Tibial artery (tissue), 4 donors: ENCODE measurements around the gene KL.

Experiments used
- DNase-seq, 2 donors: peaks; one replicate each; pipeline ENCODE4 v3.0.0-alpha.2; 2019
- H3K27ac ChIP-seq, 2 donors: fragments of 200-600 bp; sonication (generic) in 1 of 2; 1 replicate in 1 of 2; 2 replicates in 1 of 2; pipeline ENCODE4 v1.5.1; 2018 to 2019; ENCODE audit warnings: mild to moderate bottlenecking in 1 of 2
- H3K27me3 ChIP-seq, 2 donors: fragments of 200-600 bp; sonication (generic) in 1 of 2; one replicate each; pipeline versions ENCODE4 v1.5.1 to v1.6.0; 2016 to 2019
- H3K36me3 ChIP-seq, 3 donors: fragments of 200-600 bp; sonication (generic) in 2 of 3; one replicate each; pipeline ENCODE4 v1.5.1; 2016 to 2019; ENCODE audit warnings: mild to moderate bottlenecking in 2 of 3
- H3K4me1 ChIP-seq, 4 donors: fragments of 200-600 bp; sonication (generic) in 2 of 4; 1 replicate in 3 of 4; 2 replicates in 1 of 4; pipeline ENCODE4 v1.5.1; 2016 to 2019
- H3K4me3 ChIP-seq, 2 donors: fragments of 200-600 bp; sonication (generic) in 1 of 2; 1 replicate in 1 of 2; 2 replicates in 1 of 2; pipeline ENCODE4 v1.5.1; 2018 to 2019; ENCODE audit warnings: mild to moderate bottlenecking in 2 of 2
- H3K9me3 ChIP-seq, 3 donors: fragments of 200-600 bp; sonication (generic) in 1 of 3; one replicate each; pipeline ENCODE4 v1.5.1; 2016 to 2019
- intact Hi-C: fragments of 100-400 bp; cut with DNase I; formaldehyde crosslinking; loops from one replicate; pipeline ENCODE4 v1.15.0; 2023; ENCODE audit warnings: low total_unique reads
- TF ChIP-seq, protein P1 (sequence below), 2 experiments: fragments of 200-600 bp in 1 of 2; fragments of 450-650 bp in 1 of 2; IDR thresholded peaks; one replicate each; pipeline ENCODE4 v1.5.1; 2017 to 2019; ENCODE audit warnings: antibody characterized with exemption in 2 of 2, mild to moderate bottlenecking in 1 of 2, moderate library complexity in 1 of 2

The KL gene

DNA sequence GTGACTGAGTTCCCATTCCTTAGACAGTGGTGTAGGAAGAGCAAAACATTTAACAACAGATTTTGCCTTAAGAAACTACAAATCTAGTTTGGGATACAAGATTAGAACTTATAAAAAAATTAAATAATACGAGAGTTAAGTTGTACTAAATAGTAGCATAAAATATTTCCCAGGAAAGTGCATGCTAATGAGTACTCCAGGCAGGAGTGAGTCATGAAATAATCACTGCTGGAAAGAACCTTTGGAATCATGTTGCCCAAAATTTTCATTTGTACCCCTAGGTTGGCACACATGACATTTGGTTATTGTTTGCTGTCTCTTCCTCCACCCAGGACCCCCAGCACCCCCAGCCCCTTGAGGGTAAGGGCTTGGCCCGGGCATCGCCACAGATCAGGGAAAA lies 26.3 kb upstream of the KL start:
- no peak overlapping the region for H3K27ac ChIP-seq
- no peak overlapping the region for H3K4me3 ChIP-seq
- no peaks in the 10 kb centered on the region for H3K9me3 ChIP-seq
- H3K4me1 ChIP-seq = no peaks in the 10 kb centered on the region
- intact Hi-C loops = no loop called here
- TF ChIP-seq, protein P1, sequence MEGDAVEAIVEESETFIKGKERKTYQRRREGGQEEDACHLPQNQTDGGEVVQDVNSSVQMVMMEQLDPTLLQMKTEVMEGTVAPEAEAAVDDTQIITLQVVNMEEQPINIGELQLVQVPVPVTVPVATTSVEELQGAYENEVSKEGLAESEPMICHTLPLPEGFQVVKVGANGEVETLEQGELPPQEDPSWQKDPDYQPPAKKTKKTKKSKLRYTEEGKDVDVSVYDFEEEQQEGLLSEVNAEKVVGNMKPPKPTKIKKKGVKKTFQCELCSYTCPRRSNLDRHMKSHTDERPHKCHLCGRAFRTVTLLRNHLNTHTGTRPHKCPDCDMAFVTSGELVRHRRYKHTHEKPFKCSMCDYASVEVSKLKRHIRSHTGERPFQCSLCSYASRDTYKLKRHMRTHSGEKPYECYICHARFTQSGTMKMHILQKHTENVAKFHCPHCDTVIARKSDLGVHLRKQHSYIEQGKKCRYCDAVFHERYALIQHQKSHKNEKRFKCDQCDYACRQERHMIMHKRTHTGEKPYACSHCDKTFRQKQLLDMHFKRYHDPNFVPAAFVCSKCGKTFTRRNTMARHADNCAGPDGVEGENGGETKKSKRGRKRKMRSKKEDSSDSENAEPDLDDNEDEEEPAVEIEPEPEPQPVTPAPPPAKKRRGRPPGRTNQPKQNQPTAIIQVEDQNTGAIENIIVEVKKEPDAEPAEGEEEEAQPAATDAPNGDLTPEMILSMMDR (IDR thresholded peaks at IDR 0.05) = no peak
- H3K36me3 ChIP-seq = no peaks in the 10 kb centered on the region
- peaks cover 0 to 3% of the 10 kb centered on the region in 2 donors for H3K27me3 ChIP-seq
- no peak for DNase-seq

DNA sequence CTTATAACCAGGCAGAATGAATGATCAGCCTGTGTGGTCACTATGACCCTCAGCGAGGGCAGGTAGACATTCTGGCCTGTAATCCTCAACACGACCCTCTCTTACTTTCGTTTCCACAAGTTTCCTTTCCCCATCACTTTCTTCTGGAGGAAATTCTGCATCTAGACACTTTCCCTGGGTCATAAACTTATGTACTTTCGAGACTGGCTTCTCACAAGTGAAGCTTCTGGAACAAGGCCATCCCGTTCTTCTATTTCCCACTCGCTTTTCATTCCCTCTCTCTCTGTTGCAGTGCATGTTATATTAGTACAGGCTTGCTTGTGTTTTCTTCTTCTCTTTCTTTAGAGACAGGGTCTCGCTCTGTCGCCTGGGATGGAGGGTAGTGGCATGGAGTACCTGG lies 23.1 kb upstream of the KL start:
- H3K36me3 ChIP-seq = no peaks in the 10 kb centered on the region
- no peak overlapping the region for H3K4me3 ChIP-seq
- H3K4me1 ChIP-seq = no peaks in the 10 kb centered on the region
- H3K27me3 ChIP-seq = no peaks in the 10 kb centered on the region
- intact Hi-C loops = no loop called here
- no peaks in the 10 kb centered on the region for H3K9me3 ChIP-seq
- TF ChIP-seq, protein P1 (IDR thresholded peaks at IDR 0.05) = no peak
- H3K27ac ChIP-seq = no peak overlapping the region
- no peak for DNase-seq

DNA sequence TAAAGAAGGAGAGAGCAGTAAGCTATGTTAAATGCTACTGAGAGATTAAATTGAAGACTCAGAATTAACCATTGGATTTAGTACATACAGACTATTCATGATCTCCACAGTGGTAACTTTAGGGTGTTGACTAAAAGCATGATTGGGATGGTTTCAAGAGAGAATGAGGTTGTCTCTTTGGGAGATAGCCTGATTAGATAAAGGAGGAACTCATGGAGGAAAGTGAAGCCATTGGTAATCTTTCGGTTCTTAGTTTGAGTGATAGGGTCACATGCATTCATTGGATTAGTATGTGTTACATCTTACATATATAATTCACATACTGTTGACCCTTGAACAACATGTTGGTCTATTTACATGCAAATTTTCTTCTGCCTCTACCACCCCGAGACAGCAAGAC lies 18.8 kb upstream of the KL start:
- Histone ChIP-seq H3K4me1 (no peaks in the 10 kb centered on the region), H3K27me3 (no peaks in the 10 kb centered on the region), H3K27ac (no peak overlapping the region), H3K9me3 (no peaks in the 10 kb centered on the region), H3K36me3 (no peaks in the 10 kb centered on the region), H3K4me3 (no peak overlapping the region)
- TF ChIP-seq, protein P1 (IDR thresholded peaks at IDR 0.05) = no peak
- DNase-seq = no peak
- intact Hi-C loops = no loop called here

DNA sequence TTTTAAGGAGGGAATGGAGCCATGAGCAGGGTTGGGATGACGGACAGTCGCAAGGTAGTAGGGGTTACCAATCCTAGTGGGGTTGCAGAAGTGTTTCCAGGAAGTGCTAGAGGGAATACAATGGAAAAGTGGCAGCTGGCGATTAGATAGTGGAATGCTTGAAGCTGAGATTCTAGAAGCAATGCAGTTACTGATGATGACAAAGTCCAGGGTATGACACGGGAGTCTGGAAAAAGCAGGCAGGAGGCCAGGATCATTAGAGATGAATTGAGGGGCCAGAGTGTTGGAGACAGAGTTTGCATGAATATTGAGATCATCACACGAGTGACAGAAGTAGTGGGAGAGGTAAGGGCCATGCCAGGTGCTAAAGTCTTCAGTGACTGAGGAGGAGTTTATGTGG lies 17.3 kb upstream of the KL start:
- Histone ChIP-seq H3K4me3 (no peak overlapping the region), H3K36me3 (no peaks in the 10 kb centered on the region), H3K9me3 (no peaks in the 10 kb centered on the region), H3K4me1 (no peaks in the 10 kb centered on the region), H3K27me3 (no peaks in the 10 kb centered on the region), H3K27ac (no peak overlapping the region)
- TF ChIP-seq, protein P1 (IDR thresholded peaks at IDR 0.05) = no peak
- intact Hi-C loops = no loop called here
- no peak for DNase-seq

DNA sequence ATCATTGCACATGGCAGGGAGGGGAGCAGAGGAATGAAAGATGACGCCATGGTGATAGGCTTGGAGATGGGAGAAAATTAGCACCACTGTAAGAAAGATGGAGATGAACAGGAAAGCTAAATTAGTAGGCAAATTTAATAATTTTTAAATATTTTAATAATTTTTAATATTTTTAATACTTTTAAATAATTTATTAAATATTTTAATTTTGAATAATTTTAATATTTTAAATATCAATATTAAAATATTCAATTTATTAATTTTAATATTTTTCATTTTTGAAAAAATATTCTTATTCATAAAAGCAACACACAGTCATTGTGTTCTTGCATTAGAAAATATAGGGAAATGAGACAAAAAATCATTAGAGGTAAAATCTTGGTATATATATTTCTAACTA lies 15.9 kb upstream of the KL start:
- Histone ChIP-seq H3K27me3 (no peaks in the 10 kb centered on the region), H3K36me3 (no peaks in the 10 kb centered on the region), H3K9me3 (no peaks in the 10 kb centered on the region), H3K27ac (no peak overlapping the region), H3K4me3 (no peak overlapping the region), H3K4me1 (no peaks in the 10 kb centered on the region)
- no peak for DNase-seq
- TF ChIP-seq, protein P1 (IDR thresholded peaks at IDR 0.05) = no peak
- intact Hi-C loops = no loop called here

DNA sequence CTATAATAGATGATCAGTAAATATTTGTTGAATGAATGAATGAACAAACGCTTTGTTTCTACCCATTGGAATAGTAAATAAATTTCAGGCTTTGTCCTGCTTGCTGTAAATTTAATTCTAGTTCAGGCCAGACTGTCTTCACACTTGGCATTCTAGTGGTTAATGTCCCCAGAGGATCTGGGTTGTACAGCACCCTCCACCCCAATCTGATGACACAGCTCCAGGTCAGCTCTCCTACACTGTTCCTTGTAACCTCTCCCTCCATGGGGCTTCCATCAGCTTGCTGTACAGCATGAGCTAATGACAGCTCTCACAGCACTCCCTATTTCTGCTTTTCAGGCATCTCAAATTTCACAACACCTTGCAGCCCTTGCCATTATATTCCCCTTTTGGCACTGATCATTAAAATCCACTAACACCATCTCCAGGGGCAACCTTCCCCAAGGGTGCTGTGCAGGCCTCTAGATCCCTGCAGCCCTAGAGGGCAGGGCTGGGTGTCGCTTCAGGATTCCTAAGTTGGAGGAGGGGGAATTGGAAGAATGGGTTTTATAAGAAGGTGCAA lies 12.7 kb upstream of the KL start:
- no peaks in the 10 kb centered on the region for H3K27me3 ChIP-seq
- peaks cover 0 to 12% (median 8%) of the 10 kb centered on the region in 3 donors for H3K9me3 ChIP-seq
- H3K36me3 ChIP-seq = no peaks in the 10 kb centered on the region
- intact Hi-C loops = no loop called here
- no peak overlapping the region for H3K4me3 ChIP-seq
- H3K4me1 ChIP-seq = no peaks in the 10 kb centered on the region
- TF ChIP-seq, protein P1 (IDR thresholded peaks at IDR 0.05) = no peak
- no peak overlapping the region for H3K27ac ChIP-seq
- DNase-seq = no peak
